RPMI8226 (cell line): Measurements from ENCODE around the gene MAML2.

Experiments used
- DNase-seq: peaks from one replicate; pipeline ENCODE4 v3.0.0-alpha.2; 2015

Gene MAML2

DNA sequence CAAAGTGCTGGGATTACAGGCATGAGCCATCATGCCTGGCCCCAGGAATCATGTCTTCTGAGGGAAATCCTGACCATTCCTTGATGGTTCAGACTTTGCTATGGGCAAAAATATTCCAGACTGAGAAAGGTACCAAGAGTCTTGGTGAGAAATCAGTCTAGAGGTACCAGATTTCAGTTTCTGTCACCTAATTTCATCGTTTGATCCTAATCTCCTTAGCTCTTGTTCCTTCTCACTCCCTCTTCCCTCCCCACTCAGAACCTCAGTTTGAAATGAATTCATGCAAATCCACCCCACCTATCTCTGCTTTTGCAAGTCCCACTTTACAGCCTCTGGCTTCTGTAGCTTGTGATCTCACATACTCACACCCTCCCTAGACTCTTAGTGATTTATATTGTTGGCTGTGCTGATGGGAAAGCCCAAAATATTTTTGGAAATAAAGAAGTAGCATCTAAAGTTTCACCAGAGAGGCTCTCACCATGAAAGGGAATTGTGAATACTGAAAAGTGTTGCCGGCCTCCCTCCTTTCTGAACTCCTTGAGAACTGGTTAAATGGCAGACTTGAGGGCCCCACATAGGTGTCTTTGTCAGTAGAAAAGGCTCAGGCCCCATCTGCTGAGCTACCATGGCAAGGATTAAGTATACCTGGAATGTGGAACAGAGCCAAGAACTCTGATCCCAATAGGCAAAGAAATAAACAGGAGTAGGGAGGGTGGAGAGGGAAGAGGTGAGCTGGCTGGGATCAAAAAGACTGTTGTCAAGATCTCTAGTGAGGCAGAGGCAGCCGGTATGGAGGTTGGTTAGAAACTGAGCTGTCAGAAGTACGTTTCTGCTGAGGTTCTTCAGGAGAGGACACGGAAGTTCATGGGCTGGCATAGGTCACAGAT is 228.6 kb downstream of the MAML2 start:
- DNase-seq = no peak

DNA sequence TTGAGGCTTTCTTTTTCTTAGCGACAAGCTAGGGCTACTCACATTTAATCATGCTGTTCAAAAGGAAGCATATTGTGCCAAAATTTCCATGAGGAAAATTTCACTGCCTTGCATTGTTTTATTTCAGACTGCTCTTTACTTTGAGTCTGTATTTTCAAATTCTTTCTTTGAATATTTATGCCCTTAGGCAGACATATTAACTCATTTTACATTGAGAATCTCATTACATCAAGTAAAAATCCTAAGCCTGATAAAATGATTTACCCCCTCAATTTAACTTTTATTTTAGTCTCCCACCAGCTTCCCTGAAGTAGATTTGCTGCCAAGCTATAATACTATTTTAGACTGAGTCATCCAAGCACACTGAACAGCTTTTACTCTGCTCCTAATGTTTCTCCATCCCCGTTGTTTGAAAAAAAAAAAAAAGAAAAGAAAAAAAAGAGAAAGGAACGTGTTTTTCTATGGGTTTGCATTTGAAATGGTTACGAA is 229.8 kb downstream of the MAML2 start:
- DNase-seq = no peak

DNA sequence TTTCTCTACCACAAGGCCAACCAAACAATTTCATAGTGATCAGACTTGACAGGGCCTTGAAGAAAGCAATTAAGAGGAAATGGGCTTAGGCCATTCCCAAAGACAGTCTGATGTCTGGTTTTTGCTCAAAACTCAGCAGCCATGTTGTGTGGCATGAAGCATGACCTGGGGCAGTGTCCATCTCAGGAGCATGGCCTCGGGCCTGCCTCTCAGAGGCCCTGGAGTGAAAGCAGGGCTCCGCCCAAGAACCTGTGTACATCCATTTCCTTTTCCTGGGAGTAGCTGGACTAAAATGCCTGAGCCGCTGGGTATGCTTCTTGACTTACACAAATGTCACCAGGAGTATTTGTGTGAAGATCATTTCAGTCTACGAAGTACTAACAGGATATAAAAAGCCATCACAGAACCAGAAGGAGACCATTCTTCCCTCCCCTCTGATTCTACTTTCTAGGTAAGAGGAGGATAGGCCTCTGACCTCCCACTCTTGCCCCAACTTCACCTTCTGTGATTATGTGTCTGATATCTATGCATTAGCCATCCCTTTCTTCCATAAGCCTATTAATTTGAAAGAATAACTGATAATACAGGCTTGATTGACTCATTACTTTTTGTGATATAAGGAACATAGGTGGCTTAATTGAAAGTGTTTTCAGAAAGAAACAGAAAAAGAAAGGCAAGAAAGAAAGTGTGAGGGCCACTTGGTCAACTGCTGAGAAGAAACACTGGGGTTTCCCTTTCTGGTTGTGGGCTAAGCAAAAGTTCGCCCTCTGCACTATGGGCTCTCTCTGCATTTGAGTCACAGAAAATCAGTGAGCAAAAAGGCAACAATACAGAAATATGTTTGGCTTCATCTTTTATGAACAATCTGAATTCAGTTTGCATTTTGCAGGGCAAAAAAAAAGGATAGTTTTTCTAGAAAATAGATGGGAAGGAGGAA is 230.5 kb downstream of the MAML2 start:
- DNase-seq = no peak

DNA sequence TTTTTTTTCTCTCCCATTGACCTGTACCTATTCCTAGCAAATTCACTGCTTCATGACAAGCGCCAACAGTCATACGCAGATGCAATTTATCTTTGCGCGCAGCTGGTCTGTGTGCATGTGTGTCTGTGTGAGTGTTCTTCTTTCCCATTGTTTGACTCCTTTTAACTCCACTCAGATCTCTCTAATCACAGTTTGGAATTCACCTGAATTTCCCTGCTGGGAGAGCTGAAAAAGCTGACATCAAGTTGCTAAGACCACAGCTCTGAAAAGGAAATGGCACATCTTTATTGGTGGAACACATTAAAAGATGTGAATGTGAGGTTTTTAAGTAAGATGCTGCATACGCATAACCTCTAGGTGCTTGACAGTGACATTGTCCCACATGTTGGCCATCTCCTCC is 231.7 kb downstream of the MAML2 start:
- no peak for DNase-seq

DNA sequence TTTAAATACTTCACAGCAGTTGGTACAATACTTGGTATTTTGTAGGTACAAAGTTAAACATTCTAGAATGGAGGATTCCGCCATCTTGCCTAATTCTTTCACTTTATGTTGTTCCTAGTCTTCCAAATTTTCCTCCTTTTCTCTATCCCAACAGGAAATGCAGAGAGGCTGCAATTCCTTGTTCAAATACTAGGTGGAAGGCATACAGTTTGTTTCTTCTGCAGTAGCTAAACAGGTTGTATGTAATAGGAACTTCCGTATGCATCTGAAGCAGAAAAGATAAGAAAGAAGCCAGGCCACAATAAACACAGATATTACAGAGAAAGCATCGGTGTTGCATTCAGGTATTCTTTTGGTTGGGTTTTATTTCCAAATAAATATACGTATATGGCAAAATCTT is 232.7 kb downstream of the MAML2 start:
- no peak for DNase-seq

DNA sequence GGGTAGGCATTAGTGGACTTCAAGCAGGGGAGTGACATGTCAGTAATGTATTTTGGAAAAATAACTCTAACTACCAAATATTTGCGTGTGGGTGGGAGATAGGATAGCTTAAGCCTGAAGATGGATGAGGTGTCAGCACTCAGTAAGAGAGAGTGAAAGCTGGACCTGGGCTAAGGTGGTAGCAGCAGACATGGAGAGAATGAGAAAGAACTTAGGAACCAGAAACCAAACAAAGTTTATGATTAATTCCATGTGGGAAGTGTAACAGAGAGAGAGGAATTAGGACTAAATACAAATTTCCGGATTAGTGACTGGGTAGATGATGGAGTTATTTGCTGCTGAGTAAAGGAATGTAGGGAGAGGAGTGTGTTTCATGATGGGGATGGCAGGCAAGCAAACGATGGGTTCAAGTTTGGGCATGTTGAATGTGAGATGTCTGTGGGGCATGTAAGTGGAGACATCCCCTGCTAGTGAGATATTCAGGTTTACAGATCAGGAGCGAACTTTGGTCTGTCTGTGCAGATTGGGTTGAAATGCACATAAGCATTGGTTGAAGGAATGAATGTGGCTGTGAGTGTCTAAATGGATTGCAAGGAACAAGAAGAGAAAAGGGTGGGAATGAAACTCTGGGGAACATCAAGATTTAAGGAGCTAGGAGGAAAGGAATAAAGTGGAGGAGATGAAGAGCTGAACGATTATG is 233.5 kb downstream of the MAML2 start:
- DNase-seq = no peak

DNA sequence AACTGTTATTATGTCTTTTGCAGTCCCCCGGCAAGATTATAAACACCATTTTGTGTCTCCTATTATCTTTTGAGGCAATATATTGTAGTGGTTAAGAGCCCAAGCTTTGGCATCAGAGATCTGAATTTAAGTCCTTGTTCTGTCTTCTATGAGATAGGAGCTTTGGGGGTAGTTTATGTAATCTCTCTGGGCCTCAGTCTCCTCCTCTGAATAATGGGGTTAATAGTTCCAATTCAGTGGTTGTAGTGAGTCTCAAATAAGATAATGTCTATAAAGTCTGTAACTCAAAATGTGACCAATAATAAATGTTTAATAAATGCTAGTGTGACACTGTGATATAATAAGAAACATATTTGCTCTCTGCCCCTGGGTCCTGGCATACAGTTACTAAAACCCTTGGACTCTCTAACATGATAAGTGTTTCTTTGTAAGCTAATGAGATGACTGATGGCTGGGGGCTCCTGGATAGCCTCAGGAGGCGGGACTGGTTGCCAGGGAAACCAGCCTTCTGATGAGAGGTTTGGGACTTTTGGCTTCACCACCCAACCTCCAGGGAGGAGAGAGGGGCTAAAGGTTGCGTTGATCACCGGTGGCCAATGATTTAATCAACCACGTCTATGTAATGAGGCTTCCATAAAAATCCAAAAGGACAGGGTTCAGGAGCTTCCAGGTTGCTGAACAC is 235.7 kb downstream of the MAML2 start:
- DNase-seq = no peak

DNA sequence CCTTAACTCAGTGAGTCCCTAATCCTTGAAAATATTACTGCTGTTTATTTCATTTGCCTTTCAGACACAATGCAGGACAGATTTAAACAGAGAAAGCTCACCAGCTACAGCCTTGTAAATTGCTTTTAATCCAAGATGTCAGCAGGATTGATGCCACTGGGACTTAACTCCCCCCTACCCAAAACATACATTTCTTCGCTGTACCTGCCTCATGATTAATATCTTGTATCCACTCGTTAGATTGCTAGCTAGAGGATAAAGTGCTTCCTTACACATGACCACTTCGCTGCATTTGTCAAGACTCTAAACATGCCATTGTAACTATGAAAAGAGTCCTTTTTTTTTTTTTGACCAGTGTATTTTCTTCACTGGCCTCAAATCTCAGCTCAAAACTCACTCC is 236.3 kb downstream of the MAML2 start:
- no peak for DNase-seq

DNA sequence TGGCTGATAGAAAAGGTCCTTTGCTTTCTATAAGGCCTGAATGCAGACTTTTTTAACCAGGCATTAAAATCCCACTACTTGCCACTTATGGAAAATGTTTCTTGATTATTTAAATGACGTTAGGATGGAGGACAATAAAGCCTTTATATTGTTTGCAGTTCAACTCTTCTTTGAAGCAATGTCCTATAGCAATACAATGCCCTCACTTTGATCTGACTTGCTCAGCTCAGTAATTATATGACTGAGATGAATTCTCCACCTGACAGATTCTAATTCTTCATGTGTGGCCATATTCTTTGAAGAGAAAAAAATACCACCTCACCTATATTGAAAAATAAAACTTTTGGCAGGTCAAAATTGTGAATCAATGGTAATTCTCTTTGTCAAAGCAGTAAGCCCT is 237.1 kb downstream of the MAML2 start:
- DNase-seq = no peak

DNA sequence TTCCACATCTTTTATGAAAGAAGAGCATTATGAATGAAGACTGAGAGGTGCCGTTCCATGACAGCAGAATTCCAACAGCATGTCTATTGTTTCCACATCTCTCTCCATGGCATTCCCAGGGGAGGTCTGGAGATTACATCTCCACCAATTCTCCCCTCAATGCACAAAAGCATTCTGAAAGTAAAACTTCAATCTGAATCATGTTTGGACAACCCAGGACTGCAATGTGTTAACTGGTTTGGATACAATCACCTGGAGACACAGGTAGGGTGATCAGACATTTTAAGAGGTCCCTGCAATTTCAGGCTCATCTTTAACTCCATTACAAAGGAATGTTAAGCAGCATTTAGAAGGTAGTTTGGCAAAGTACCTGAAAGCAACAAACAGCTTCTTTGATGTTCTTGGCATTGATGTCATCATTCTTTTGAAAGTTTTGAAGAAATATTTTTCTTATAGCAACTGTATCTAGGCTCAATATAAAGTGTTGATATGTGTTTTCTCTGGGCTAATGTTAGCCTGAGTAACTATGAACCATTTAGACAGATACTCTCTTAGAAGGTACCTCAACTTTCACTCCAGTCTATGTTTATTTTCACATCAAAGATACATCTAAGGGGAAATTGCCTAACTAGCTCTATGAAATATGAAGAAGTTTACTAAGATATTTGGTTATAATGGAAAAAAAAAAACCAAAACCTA is 237.6 kb downstream of the MAML2 start:
- no peak for DNase-seq

DNA sequence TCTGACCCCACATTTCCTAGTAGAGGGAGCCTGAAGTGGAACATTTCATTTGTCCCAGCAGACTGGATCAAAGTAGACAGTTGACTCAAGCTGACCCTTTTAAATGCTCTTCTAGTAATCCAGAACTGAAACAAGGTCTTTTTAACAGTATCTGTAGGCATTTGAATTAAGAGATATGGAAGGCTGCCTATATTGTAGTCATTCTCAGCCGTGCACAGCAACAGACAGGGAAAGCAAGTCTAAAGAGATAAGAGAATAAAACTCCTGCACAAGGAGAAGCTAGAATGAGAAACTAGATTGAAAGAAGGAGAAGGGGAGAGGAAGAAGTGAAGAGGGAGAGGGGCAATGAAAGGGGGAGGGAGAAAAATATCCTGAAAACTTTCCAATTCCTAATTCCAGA is 238.5 kb downstream of the MAML2 start:
- no peak for DNase-seq

DNA sequence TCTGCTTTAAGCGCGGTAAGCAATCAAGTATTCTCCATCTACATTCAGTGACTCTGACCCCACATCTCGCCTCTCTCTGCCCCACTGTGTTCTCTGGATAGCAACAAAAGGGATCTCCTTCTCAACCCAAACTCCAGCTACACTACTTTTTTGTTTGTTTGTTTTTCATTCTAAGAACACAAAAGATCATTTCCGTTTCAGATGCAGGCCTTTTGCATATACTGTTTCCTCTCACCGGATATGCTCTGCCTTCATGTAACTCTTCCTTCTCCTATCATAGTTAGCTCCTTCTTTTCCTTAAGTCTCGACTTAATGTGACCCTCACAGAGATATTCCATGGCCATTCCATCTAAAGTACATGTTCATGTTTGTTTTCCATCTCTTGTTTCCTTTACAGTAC is 239.3 kb downstream of the MAML2 start:
- no peak for DNase-seq

DNA sequence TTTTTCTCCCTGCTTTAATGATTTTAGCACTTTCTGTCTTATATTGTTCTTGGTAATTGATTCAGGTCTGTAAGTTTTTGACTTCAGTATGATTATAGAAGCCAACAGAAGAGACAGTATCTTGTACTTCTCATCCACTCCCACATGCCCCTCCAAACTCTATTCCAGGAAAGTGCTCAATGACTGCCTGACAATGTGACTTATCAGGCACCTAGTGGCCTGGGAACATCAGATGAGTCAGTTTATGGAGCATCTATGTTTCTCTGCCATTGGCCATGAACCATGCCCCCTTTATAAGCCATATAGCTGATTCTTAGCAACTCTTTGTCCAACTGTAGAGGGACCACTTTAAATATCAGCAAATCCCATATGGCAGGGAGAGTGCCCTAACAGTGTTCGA is 239.9 kb downstream of the MAML2 start:
- no peak for DNase-seq

DNA sequence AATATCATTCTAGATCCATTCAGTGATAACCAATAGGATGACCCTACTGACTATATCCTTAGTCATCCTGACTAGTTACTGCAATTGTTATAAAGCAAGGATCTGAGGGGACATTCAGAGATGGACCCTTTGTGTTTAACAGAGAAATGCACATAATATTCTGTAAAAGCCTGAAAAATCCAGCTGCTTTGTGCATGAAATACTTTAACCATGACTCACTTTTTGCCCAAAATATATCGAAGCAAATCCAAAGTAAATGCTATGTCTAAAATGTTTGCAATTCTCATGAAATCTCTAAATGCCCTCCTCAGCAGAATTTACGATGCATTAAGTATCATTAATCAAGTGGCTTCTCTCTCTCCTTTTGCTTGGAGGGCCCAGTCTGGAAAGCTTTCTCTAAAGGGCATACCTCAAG is 240.3 kb downstream of the MAML2 start:
- no peak for DNase-seq

DNA sequence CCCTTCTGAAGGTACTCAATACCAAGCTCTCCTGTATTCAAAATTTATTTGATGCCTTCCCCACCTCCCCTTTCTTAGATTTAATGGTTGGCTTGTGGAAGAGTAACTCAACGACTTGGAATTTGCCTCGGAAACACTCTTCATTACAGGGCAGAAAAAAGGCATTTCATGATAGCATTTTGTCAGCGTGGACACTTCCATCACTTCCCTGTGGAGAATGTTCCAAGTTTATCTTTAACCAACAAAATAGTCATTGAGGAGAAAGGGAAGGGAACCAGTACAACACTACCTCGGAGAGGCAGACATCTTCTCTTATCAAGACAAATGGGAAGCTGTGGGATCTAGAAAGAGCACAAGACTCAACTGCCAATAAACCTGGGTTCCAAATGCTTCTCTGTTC is 241.8 kb downstream of the MAML2 start:
- DNase-seq = no peak

DNA sequence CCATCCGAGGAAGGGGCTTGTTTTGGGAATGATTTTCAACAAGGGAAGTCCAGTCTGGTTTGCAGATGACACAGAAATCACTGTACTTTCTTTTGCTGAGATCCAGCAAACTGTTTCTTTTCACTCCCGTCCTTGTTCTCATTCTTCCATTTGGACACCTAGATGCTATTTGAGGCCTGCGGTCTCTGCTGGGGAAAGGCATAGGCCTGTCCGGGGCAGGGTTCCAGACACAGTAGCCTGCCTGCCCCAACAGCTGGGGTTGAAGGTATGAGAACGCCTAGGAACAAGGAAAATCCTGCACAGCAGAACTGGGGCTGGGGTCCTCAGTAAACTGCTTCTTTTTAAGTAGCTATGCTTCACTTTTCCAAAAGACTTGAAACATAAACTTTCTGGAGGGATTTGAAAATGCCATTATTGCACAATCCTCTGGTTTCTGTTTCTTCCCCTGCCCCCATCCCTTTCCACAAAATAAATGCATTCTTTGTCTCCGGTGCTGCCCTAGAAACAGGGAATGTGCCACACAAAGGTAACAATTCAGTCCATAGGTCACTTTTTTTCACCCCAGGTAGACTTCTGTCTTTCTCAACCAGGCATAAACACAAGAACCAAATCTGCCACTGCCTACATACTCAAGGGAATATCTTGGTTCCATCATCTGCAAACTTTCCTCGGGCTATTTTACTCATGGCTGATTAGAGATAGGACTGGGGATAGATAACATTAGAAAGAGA is 244.3 kb downstream of the MAML2 start:
- DNase-seq = no peak

DNA sequence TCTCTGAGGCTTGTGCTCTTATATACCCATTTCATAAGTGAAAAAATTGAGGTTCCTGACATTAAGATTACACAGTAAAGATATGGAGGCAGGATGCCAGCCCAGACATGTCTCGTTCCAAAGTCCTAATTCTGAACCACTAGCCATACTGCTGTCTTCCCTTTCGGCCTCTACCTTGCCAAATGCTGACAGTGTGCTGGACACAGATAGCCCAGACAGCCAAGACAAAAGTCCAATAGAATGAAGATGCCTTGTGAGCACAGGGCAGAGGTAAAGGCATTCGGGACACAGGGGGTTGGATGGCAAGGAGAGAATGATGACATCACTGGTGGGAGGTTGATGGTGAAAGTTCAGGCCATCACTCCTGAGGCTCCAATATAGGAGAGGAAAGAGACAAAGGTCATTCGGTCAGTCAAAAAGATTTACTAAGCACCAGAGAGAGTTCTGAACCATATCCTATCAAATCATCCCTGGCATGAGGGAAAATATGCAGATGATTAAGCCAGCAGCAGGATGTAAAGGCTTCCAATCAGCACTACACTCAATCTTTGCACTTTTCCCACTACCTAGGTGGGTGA is 245.1 kb downstream of the MAML2 start:
- DNase-seq = no peak

DNA sequence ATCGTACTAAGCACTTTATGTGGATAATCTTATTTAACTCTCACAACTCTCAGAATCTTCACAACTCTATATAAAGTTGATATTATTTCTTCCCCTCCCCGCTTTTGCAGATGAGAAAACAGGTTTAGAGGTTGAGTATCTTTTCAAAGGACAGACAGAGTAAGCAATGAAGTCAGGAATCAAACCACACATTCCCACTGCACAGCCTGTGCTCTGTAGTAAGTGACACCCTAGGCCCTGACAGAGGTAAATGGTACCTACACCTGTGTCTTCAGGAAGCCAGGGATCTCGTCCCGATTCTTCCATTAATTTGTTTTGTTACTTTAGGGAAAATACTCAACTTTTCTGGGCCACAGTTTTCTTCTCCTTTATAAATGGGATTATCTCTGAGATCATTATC is 246.6 kb downstream of the MAML2 start:
- DNase-seq = no peak

DNA sequence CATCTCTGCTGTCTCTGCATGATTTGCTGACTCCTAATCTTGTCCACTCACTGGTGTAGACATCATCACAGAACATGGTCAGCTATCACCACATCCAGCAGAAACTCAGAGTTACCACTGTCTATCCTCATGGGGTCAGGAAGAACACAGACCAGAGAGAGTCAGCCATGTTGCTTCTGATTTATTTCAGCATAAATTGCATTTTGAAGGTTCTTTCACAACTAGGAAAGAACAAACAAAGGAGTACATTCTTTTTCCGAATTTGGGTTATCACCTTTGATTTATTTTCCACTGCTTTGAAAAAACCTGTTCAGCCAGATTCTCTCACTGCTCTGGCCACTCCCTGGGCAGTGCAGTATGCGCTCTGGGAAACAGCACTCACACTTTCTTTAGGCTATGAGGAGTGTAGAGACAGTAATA is 247.1 kb downstream of the MAML2 start:
- DNase-seq = no peak

DNA sequence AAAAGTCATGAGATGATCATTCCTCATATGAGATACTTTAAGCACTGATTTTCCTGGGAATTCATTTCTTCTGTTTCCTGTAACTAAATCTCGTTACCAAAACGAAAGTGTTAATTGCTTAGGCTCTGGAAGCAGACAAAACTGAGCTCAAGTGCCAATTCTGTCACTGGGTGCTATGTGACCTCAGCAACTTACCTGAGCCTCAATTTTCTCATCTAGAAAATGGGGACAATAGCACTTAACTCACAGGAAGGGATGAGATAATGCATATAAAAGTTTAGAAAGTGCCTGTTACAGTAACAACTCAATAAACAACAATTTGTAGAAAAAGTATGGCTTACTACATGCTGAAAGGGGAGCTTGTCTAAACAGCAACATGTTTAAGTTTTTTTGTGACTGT is 248.8 kb downstream of the MAML2 start:
- DNase-seq = no peak

DNA sequence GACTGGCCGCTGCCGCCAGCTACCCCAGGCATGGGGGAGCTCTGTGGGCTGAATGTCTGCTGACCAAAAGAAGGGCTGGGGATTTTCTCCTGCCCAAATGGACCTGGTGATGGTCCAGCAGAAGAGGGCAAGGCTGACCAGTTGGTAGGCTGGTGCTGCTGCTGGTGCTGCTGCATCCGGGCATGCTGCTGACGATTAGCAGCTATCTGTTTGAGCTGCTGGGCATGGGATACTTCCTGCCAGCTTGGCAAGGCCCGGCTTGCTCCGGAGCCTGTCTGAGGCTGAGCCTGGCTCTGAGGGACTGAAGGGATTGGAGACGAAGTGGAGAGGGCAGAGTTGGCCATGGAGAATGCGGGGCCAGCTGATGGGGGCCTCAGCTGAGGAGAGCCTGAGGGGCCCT is 250.5 kb downstream of the MAML2 start:
- DNase-seq = no peak
